Liver (tissue), 3 donors: ENCODE results near the gene SEC22A.

Experiments
- FOXA1 ChIP-seq: IDR thresholded peaks from 2 replicates; pipeline ENCODE4 v1.6.1; 2016; ENCODE audit warnings: antibody characterized with exemption
- SP1 ChIP-seq: IDR thresholded peaks from 2 replicates; pipeline ENCODE4 v1.6.1; 2018; ENCODE audit warnings: antibody characterized with exemption, mild to moderate bottlenecking
- TF ChIP-seq, protein P1 (sequence below): fragments of 150-350 bp; IDR thresholded peaks from 2 replicates; pipeline ENCODE4 v1.5.1; 2017; ENCODE audit warnings: improper control_type of control experiment, low read depth, low read length; ENCODE audit not compliant: missing input control
- donor health status: healthy.
- donor health status: healthy.

DNA sequence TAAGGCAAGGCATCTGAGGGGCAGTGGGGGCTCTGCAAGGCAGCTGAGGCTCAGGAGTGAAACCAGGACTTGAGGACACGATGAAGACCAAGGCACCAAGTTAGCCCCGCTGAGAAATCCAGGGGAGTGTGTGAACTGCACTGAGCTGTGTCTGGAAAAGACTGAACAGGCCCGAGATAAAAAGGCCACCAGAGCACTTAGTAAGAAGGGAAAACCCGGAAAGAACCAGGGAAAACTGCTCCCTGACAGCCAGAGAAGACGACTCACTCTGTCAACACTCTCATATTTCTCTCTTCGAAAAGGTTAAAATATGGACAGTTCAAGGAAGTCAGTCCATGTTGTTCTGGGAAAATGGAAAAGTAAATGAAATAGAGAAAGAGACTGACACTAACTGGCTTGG, 109.0 kb downstream of the SEC22A start:
- TF ChIP-seq SP1 (no peak), FOXA1 (no peak)
- TF ChIP-seq, protein P1, sequence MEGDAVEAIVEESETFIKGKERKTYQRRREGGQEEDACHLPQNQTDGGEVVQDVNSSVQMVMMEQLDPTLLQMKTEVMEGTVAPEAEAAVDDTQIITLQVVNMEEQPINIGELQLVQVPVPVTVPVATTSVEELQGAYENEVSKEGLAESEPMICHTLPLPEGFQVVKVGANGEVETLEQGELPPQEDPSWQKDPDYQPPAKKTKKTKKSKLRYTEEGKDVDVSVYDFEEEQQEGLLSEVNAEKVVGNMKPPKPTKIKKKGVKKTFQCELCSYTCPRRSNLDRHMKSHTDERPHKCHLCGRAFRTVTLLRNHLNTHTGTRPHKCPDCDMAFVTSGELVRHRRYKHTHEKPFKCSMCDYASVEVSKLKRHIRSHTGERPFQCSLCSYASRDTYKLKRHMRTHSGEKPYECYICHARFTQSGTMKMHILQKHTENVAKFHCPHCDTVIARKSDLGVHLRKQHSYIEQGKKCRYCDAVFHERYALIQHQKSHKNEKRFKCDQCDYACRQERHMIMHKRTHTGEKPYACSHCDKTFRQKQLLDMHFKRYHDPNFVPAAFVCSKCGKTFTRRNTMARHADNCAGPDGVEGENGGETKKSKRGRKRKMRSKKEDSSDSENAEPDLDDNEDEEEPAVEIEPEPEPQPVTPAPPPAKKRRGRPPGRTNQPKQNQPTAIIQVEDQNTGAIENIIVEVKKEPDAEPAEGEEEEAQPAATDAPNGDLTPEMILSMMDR: no peak
